ENCODE data around the gene MT1B.
"Not testable (repeated sequence)": the region's sequence is repeated elsewhere in the genome, so short reads cannot be mapped to it uniquely, and the experiment has no call there.

MT1B gene

GRCh38 chr16:56639045-56639444 is 12.6 kb upstream of the MT1B start:
- DNase-seq: no peak

- DNase-seq: no peak
Observed at GRCh38 chr16:56640076-56640475, 11.6 kb upstream of the MT1B start.

- no peak for DNase-seq
Observed at GRCh38 chr16:56641166-56641565, 10.5 kb upstream of the MT1B start.

GRCh38 chr16:56643080-56643778 is 8.5 kb upstream of the MT1B start:
- DNase-seq: no peak

GRCh38 chr16:56643833-56644232 is 7.9 kb upstream of the MT1B start:
- DNase-seq: no peak

GRCh38 chr16:56645311-56645710 is 6.4 kb upstream of the MT1B start:
- no peak for DNase-seq

GRCh38 chr16:56645838-56646237 is 5.8 kb upstream of the MT1B start:
- DNase-seq: no peak

- DNase-seq: no peak
Observed at GRCh38 chr16:56647641-56648431, 3.9 kb upstream of the MT1B start.

GRCh38 chr16:56649271-56649670 is 2.4 kb upstream of the MT1B start:
- DNase-seq: no peak

- DNase-seq: no peak
Observed at GRCh38 chr16:56649820-56650219, 1.9 kb upstream of the MT1B start.

GRCh38 chr16:56652600-56652999 is 914 bp downstream of the MT1B start:
- no peak for DNase-seq

GRCh38 chr16:56653218-56653617 is 1.5 kb downstream of the MT1B start:
- DNase-seq: no peak

GRCh38 chr16:56657555-56658326 is 6.1 kb downstream of the MT1B start, which contains the start of gene MT1F:
Gene MT1F, plus strand, starts transcription at chr16:56657959. Its CDS starts 100 bp downstream, at chr16:56658059.
- peak; percentile 11 for DNase-seq

GRCh38 chr16:56658327-56658875 is 6.7 kb downstream of the MT1B start:
- no peak for DNase-seq

GRCh38 chr16:56662357-56663354 is 11.0 kb downstream of the MT1B start:
- DNase-seq: no peak

- DNase-seq: no peak
Observed at GRCh38 chr16:56664506-56664905, 12.8 kb downstream of the MT1B start.

- not testable (repeated sequence) for DNase-seq
Observed at GRCh38 chr16:56665286-56666261, 13.9 kb downstream of the MT1B start.

- DNase-seq: no peak
Observed at GRCh38 chr16:56667581-56668571, 16.2 kb downstream of the MT1B start, which contains the start of gene MT1G. Gene MT1G, minus strand, starts transcription at chr16:56668065. Its CDS starts 72 bp downstream, at chr16:56667993.
